HEK293 (cell line): ENCODE data around the gene NMS.

Experiments
- ZBTB17 ChIP-seq: fragments of 450-650 bp; formaldehyde crosslinking; IDR thresholded peaks from 2 replicates; pipeline ENCODE4 v1.5.1; 2016; ENCODE audit warnings: missing biosample characterization, missing genetic modification characterization
- ZBTB48 ChIP-seq: fragments of 450-650 bp; formaldehyde crosslinking; IDR thresholded peaks from 2 replicates; pipeline ENCODE4 v1.5.1; 2016; ENCODE audit warnings: missing biosample characterization, missing genetic modification characterization
- ZFP3 ChIP-seq: fragments of 450-650 bp; formaldehyde crosslinking; IDR thresholded peaks from 2 replicates; pipeline ENCODE4 v1.5.1; 2016; ENCODE audit warnings: low read depth, missing biosample characterization, missing genetic modification characterization
- ZNF114 ChIP-seq: fragments of 450-650 bp; formaldehyde crosslinking; IDR thresholded peaks from 2 replicates; pipeline ENCODE4 v1.5.0; 2017; ENCODE audit warnings: missing biosample characterization, missing genetic modification characterization
- ZNF175 ChIP-seq: fragments of 450-650 bp; formaldehyde crosslinking; IDR thresholded peaks from 2 replicates; pipeline ENCODE4 v1.5.1; 2016; ENCODE audit warnings: missing biosample characterization, missing genetic modification characterization
- ZNF433 ChIP-seq: fragments of 450-650 bp; formaldehyde crosslinking; IDR thresholded peaks from 2 replicates; pipeline ENCODE4 v1.5.1; 2016; ENCODE audit warnings: missing biosample characterization, missing genetic modification characterization, low read depth
- ZNF654 ChIP-seq: fragments of 450-650 bp; formaldehyde crosslinking; IDR thresholded peaks from 2 replicates; pipeline ENCODE4 v1.5.1; 2016; ENCODE audit warnings: low read depth, missing biosample characterization, missing genetic modification characterization
- ZNF664 ChIP-seq: fragments of 450-650 bp; formaldehyde crosslinking; IDR thresholded peaks from 2 replicates; pipeline ENCODE4 v1.5.1; 2016; ENCODE audit warnings: missing biosample characterization, missing genetic modification characterization
- ZNF776 ChIP-seq: fragments of 450-650 bp; formaldehyde crosslinking; IDR thresholded peaks from 2 replicates; pipeline ENCODE4 v1.5.0; 2017; ENCODE audit warnings: missing biosample characterization, missing genetic modification characterization, borderline replicate concordance
- TF ChIP-seq, protein P1 (sequence below): fragments of 450-650 bp; formaldehyde crosslinking; IDR thresholded peaks from 2 replicates; pipeline ENCODE4 v1.5.1; 2016; ENCODE audit warnings: missing biosample characterization, missing genetic modification characterization, low read depth
- TF ChIP-seq, protein P2 (sequence below): fragments of 450-650 bp; formaldehyde crosslinking; IDR thresholded peaks from 2 replicates; pipeline ENCODE4 v1.5.1; 2016; ENCODE audit warnings: missing biosample characterization, missing genetic modification characterization
- TF ChIP-seq, protein P3 (sequence below): fragments of 450-650 bp; formaldehyde crosslinking; IDR thresholded peaks from 2 replicates; pipeline ENCODE4 v1.5.1; 2016; ENCODE audit warnings: missing biosample characterization, missing genetic modification characterization, low read depth
- TF ChIP-seq, protein P4 (sequence below): fragments of 450-650 bp; formaldehyde crosslinking; IDR thresholded peaks from 2 replicates; pipeline ENCODE4 v1.5.1; 2016; ENCODE audit warnings: missing biosample characterization, missing genetic modification characterization
- TF ChIP-seq, protein P5 (sequence below): fragments of 450-650 bp; formaldehyde crosslinking; IDR thresholded peaks from 2 replicates; pipeline ENCODE4 v1.5.1; 2016; ENCODE audit warnings: missing biosample characterization, missing genetic modification characterization

DNA sequence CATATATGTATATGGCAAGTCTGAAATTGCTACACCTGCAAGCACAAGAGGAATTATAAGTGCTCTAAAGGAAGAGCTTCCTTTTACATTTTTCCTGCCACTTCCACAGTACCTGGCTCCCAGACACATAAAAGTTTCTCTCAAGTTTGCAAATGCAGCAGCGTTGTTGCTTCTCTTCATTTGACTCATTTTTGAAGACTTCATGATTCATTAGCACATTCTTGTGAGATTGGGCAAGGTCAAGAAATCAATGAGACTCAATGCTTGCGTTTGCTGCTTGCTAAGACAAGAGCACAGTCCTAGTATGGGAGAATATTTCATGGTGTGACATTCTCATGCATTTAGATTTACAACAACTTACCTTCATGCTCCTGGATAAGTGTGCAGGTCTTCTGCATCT lies 49.9 kb downstream of the NMS start:
- TF ChIP-seq, protein P1, sequence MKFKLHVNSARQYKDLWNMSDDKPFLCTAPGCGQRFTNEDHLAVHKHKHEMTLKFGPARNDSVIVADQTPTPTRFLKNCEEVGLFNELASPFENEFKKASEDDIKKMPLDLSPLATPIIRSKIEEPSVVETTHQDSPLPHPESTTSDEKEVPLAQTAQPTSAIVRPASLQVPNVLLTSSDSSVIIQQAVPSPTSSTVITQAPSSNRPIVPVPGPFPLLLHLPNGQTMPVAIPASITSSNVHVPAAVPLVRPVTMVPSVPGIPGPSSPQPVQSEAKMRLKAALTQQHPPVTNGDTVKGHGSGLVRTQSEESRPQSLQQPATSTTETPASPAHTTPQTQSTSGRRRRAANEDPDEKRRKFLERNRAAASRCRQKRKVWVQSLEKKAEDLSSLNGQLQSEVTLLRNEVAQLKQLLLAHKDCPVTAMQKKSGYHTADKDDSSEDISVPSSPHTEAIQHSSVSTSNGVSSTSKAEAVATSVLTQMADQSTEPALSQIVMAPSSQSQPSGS (tag by site-specific recombination), result no peak
- TF ChIP-seq, protein P2, sequence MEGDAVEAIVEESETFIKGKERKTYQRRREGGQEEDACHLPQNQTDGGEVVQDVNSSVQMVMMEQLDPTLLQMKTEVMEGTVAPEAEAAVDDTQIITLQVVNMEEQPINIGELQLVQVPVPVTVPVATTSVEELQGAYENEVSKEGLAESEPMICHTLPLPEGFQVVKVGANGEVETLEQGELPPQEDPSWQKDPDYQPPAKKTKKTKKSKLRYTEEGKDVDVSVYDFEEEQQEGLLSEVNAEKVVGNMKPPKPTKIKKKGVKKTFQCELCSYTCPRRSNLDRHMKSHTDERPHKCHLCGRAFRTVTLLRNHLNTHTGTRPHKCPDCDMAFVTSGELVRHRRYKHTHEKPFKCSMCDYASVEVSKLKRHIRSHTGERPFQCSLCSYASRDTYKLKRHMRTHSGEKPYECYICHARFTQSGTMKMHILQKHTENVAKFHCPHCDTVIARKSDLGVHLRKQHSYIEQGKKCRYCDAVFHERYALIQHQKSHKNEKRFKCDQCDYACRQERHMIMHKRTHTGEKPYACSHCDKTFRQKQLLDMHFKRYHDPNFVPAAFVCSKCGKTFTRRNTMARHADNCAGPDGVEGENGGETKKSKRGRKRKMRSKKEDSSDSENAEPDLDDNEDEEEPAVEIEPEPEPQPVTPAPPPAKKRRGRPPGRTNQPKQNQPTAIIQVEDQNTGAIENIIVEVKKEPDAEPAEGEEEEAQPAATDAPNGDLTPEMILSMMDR (tag by site-specific recombination), result no peak
- TF ChIP-seq ZBTB17 (tag by site-specific recombination) (no peak), ZNF175 (tag by site-specific recombination) (no peak), ZNF664 (no peak), ZNF654 (tag by site-specific recombination) (no peak), ZBTB48 (no peak), ZNF433 (no peak), ZFP3 (no peak), ZNF114 (tag by site-specific recombination) (no peak), ZNF776 (no peak)
- TF ChIP-seq, protein P3, sequence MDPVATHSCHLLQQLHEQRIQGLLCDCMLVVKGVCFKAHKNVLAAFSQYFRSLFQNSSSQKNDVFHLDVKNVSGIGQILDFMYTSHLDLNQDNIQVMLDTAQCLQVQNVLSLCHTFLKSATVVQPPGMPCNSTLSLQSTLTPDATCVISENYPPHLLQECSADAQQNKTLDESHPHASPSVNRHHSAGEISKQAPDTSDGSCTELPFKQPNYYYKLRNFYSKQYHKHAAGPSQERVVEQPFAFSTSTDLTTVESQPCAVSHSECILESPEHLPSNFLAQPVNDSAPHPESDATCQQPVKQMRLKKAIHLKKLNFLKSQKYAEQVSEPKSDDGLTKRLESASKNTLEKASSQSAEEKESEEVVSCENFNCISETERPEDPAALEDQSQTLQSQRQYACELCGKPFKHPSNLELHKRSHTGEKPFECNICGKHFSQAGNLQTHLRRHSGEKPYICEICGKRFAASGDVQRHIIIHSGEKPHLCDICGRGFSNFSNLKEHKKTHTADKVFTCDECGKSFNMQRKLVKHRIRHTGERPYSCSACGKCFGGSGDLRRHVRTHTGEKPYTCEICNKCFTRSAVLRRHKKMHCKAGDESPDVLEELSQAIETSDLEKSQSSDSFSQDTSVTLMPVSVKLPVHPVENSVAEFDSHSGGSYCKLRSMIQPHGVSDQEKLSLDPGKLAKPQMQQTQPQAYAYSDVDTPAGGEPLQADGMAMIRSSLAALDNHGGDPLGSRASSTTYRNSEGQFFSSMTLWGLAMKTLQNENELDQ (tag by site-specific recombination), result no peak
- TF ChIP-seq, protein P4, sequence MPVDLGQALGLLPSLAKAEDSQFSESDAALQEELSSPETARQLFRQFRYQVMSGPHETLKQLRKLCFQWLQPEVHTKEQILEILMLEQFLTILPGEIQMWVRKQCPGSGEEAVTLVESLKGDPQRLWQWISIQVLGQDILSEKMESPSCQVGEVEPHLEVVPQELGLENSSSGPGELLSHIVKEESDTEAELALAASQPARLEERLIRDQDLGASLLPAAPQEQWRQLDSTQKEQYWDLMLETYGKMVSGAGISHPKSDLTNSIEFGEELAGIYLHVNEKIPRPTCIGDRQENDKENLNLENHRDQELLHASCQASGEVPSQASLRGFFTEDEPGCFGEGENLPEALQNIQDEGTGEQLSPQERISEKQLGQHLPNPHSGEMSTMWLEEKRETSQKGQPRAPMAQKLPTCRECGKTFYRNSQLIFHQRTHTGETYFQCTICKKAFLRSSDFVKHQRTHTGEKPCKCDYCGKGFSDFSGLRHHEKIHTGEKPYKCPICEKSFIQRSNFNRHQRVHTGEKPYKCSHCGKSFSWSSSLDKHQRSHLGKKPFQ (tag by site-specific recombination), result no peak
- TF ChIP-seq, protein P5, sequence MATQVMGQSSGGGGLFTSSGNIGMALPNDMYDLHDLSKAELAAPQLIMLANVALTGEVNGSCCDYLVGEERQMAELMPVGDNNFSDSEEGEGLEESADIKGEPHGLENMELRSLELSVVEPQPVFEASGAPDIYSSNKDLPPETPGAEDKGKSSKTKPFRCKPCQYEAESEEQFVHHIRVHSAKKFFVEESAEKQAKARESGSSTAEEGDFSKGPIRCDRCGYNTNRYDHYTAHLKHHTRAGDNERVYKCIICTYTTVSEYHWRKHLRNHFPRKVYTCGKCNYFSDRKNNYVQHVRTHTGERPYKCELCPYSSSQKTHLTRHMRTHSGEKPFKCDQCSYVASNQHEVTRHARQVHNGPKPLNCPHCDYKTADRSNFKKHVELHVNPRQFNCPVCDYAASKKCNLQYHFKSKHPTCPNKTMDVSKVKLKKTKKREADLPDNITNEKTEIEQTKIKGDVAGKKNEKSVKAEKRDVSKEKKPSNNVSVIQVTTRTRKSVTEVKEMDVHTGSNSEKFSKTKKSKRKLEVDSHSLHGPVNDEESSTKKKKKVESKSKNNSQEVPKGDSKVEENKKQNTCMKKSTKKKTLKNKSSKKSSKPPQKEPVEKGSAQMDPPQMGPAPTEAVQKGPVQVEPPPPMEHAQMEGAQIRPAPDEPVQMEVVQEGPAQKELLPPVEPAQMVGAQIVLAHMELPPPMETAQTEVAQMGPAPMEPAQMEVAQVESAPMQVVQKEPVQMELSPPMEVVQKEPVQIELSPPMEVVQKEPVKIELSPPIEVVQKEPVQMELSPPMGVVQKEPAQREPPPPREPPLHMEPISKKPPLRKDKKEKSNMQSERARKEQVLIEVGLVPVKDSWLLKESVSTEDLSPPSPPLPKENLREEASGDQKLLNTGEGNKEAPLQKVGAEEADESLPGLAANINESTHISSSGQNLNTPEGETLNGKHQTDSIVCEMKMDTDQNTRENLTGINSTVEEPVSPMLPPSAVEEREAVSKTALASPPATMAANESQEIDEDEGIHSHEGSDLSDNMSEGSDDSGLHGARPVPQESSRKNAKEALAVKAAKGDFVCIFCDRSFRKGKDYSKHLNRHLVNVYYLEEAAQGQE (tag by site-specific recombination), result no peak
